Left ventricle myocardium inferior (tissue), 1 donor: ENCODE results near the gene ALPP. TPM values are rescaled to one million over a fixed set of nuclear protein-coding genes. Genes with fewer than 3 reads are reported as not detected.
A peak's percentile ranks its signal among the peaks of the same experiment; 100 is the strongest.
"Not testable (repeated sequence)": the region's sequence is repeated elsewhere in the genome, so short reads cannot be mapped to it uniquely, and the experiment has no call there.

Experiments
- DNase-seq: peaks from one replicate; pipeline ENCODE4 v3.0.0-alpha.2; 2020
- H3K27ac ChIP-seq: fragments of 200-600 bp; replicated peaks from 2 replicates; pipeline ENCODE4 v1.8.0; 2021
- H3K27me3 ChIP-seq: fragments of 200-600 bp; 2 replicates; pipeline ENCODE4 v1.8.0; 2021; ENCODE audit warnings: low read depth
- H3K36me3 ChIP-seq: fragments of 200-600 bp; 2 replicates; pipeline ENCODE4 v1.8.0; 2021
- H3K4me1 ChIP-seq: fragments of 200-600 bp; 2 replicates; pipeline ENCODE4 v1.8.0; 2021
- H3K4me3 ChIP-seq: fragments of 200-600 bp; 2 replicates; pipeline ENCODE4 v1.8.0; 2021; ENCODE audit warnings: mild to moderate bottlenecking, moderate library complexity
- H3K9me3 ChIP-seq: fragments of 200-600 bp; replicated peaks from 2 replicates; pipeline ENCODE4 v1.8.0; 2021
- intact Hi-C: fragments of 100-400 bp; cut with micrococcal nuclease; formaldehyde crosslinking; loops from one replicate; pipeline ENCODE4 v1.11.0; 2022
- total RNA-seq: library from RNA; stranded (reverse); fragmentation: NEBNext Ultra II Directional; extraction: Animal tissue kit (Norgen Biotek cat#: 25700); gene quantifications from one replicate; pipeline ENCODE4 v1.2.1, GENCODE V29; 2021
- TF ChIP-seq, protein P1 (sequence below): fragments of 200-600 bp; IDR thresholded peaks from 2 replicates; pipeline ENCODE4 v1.8.0; 2021; ENCODE audit warnings: antibody characterized with exemption, mild to moderate bottlenecking, borderline replicate concordance
- donor health status: DM: no; HTN: yes; CAD: no; lungs with severe emphysema.

The ALPP gene
- total RNA-seq, 1 donor from 2014 or later, result not detected

DNA sequence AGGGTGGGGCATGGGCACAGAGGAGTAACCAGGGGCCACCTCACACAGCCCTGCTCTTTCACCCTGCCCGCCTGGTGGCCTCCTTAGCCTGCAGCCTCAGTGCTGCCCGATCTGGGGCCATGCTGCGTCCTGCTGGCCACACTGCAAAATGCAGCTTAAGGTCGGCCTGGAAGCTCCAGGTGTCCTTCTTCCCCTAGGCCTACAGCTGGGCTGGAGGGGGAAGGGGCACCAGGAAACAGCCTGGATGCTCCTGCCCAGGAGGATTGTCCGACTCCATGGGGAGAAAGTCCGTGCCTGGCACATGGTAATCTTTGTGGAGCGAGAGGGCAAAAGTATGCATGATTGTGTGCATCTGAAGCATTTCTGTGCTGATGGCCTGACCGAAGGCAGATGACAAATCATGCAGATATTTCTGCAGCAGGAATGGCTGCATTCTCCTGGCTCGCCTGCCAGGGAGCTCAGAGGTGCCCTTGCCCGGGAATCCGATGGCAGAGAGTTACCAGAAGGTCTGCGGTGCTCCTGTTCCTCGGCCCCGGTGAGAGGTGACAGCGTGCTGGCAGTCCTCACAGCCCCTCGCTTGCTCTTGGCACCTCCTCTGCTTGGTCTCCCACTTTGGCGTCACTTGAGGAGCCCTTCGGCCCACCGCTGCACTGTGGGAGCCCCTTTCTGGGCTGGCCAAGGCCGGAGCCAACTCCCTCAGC is 12.8 kb upstream of the ALPP start:
- TF ChIP-seq, protein P1, sequence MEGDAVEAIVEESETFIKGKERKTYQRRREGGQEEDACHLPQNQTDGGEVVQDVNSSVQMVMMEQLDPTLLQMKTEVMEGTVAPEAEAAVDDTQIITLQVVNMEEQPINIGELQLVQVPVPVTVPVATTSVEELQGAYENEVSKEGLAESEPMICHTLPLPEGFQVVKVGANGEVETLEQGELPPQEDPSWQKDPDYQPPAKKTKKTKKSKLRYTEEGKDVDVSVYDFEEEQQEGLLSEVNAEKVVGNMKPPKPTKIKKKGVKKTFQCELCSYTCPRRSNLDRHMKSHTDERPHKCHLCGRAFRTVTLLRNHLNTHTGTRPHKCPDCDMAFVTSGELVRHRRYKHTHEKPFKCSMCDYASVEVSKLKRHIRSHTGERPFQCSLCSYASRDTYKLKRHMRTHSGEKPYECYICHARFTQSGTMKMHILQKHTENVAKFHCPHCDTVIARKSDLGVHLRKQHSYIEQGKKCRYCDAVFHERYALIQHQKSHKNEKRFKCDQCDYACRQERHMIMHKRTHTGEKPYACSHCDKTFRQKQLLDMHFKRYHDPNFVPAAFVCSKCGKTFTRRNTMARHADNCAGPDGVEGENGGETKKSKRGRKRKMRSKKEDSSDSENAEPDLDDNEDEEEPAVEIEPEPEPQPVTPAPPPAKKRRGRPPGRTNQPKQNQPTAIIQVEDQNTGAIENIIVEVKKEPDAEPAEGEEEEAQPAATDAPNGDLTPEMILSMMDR, result peak; percentile 23
- peaks cover 24% of the 10 kb centered on the region for H3K27me3 ChIP-seq
- intact Hi-C loops, result no loop called here
- H3K9me3 ChIP-seq, result no peaks in the 10 kb centered on the region
- no peak overlapping the region for H3K27ac ChIP-seq
- H3K4me1 ChIP-seq, result no peaks in the 10 kb centered on the region
- DNase-seq, result no peak
- H3K4me3 ChIP-seq, result no peak overlapping the region
- no peaks in the 10 kb centered on the region for H3K36me3 ChIP-seq

DNA sequence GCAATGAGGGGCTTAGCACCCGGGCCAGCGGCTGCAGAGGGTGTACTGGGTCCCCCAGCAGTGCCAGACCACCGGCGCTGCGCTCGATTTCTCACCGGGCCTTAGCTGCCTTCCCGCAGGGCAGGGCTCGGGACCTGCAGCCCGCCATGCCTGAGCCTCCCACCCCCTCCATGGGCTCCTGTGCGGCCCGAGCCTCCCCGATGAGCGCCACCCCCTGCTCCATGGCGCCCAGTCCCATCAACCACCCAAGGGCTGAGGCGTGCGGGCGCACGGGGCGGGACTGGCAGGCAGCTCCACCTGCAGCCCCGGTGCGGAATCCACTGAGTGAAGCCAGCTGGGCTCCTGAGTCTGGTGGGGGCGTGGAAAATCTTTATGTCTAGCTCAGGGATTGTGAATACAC is 12.1 kb upstream of the ALPP start:
- H3K4me1 ChIP-seq, H3K27ac ChIP-seq, DNase-seq, H3K36me3 ChIP-seq, H3K4me3 ChIP-seq, H3K9me3 ChIP-seq, intact Hi-C loops: not testable (repeated sequence)
- H3K27me3 ChIP-seq, result peaks cover 24% of the 10 kb centered on the region

DNA sequence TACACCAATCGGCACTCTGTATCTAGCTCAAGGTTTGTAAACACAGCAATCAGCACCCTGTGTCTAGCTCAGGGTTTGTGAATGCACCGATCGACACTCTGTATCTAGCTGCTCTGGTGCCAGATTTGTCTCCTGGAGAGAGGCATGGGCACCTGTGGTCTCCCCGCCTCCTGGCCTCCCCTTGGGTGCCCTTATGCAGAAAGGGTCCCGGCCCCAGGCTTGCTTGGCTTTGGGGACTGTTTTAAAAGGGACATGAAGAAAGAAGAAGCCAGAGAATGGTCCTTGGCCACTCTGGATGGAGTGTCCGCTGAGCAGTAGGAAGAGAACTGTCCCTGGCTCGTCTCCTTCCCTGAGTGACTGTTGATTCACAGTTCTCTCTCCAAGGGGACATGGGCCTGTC is 11.5 kb upstream of the ALPP start:
- no peak for DNase-seq
- no peak overlapping the region for H3K27ac ChIP-seq
- no peaks in the 10 kb centered on the region for H3K9me3 ChIP-seq
- TF ChIP-seq, protein P1, result no peak
- H3K4me3 ChIP-seq, result no peak overlapping the region
- intact Hi-C loops, result no loop called here
- H3K4me1 ChIP-seq, result no peaks in the 10 kb centered on the region
- H3K27me3 ChIP-seq, result peaks cover 28% of the 10 kb centered on the region
- H3K36me3 ChIP-seq, result no peaks in the 10 kb centered on the region

DNA sequence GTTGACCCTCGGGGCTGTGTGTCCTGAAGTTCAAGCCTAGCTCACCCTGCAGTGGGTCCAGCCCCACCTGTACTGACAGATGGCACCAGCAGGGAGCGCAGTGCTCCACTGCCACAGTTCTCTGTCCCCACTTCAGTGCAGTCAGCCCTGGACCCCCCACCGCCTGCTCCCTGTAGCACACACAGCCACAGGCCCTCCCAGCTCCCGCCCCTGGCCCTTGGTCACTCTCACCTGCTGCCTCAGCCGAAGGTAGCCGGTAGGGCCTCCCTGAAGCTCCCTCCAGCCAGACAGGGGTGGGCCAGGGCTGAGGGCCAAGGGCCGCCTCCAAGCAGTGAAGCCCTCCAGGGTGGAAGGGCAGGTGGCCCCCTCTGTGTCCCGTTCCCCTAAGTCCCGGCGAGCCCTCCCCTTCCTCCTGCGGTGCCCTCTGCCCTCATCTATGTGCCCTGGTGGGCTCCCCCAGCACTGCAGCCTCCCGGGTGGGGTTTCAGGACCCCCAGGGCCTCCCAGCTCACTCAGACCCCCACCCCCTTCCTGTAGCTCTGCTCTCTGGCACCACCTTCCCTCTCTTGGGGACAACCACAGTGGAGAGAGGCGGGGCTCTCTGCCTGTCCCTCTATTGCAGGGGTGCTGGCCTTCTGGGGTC is 10.8 kb upstream of the ALPP start:
- DNase-seq, result no peak
- H3K27ac ChIP-seq, result no peak overlapping the region
- H3K27me3 ChIP-seq, result peaks cover 35% of the 10 kb centered on the region
- H3K4me3 ChIP-seq, result no peak overlapping the region
- no peaks in the 10 kb centered on the region for H3K9me3 ChIP-seq
- H3K36me3 ChIP-seq, result no peaks in the 10 kb centered on the region
- H3K4me1 ChIP-seq, result no peaks in the 10 kb centered on the region
- TF ChIP-seq, protein P1, result no peak
- intact Hi-C loops, result no loop called here

DNA sequence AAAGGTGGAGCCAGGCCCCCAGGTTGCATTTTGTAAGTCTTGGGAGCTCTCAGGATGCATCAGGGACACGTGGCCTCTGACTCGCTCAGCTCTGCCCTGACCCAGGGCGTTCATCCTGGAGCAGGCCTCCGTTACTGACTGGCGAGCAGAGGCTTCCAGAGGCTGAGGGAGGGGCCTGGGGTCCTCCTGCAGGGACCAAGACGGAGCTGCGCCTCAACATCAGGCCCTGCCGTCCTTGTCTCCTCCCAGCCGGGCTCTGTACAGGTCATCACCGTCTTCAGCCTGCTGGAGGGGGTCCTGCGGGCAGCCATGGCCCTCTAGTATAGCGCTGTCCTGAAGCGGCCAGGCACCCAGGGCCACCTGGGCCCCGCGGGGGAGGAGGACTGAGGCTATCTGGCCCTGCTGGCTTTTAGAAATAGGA is 10.2 kb upstream of the ALPP start:
- H3K27ac ChIP-seq, result no peak overlapping the region
- H3K4me3 ChIP-seq, result no peak overlapping the region
- DNase-seq, result no peak
- no peaks in the 10 kb centered on the region for H3K4me1 ChIP-seq
- TF ChIP-seq, protein P1, result no peak
- intact Hi-C loops, result no loop called here
- peaks cover 38% of the 10 kb centered on the region for H3K27me3 ChIP-seq
- no peaks in the 10 kb centered on the region for H3K36me3 ChIP-seq
- no peaks in the 10 kb centered on the region for H3K9me3 ChIP-seq
